ENCODE data around the gene IQUB.

GRCh38 chr7:123463890-123464289 lies 70.5 kb downstream of the IQUB start:
- TF ChIP-seq CTCF (IDR thresholded peaks at IDR 0.05; ENCODE audit: poor library complexity): no peak
- no peak for TF ChIP-seq EZH2 (IDR thresholded peaks at IDR 0.05; ENCODE audit: borderline replicate concordance)
- TF ChIP-seq EZH2phosphoT487 (IDR thresholded peaks at IDR 0.05; ENCODE audit: low read depth, severe bottlenecking, unreplicated experiment): no peak
